HG02840 (cell line): ENCODE measurements around the gene FAM227B.

Source experiments
- ATAC-seq: cut with Tn5 transposase; IDR thresholded peaks from one replicate; pipeline ENCODE4 v1.9.1; 2021; ENCODE audit warnings: mild to moderate bottlenecking, moderate library complexity, moderate number of reproducible peaks; ENCODE audit not compliant: unreplicated experiment, low FRiP score

The FAM227B gene

GRCh38 chr15:49441816-49442215 lies 178.8 kb downstream of the FAM227B start:
- ATAC-seq: no peak

DNA sequence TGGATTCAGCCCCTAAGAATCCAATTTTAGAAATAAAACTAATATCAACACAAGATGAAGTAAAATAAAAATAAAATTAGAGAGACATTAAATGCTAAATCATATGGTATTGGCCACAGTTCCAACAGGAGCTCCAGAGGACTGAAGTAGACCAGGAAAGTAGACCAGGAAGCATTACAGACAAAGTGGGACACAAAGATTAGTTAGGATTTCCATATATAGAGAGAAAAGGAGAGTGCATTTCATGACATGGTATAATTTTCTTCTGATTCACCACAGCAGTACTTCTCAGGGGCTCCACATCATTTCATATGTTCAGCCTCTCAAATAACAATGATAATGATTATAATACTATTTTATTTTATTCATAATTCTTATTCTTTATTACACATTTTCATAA lies 179.3 kb downstream of the FAM227B start:
- ATAC-seq: no peak

- no peak for ATAC-seq
These were observed 180.8 kb downstream of the FAM227B start for GRCh38 chr15:49439678-49440395.

- no peak for ATAC-seq
These were observed 181.5 kb downstream of the FAM227B start for GRCh38 chr15:49438962-49439631.

GRCh38 chr15:49436751-49437150 lies 183.9 kb downstream of the FAM227B start:
- ATAC-seq: no peak

GRCh38 chr15:49435174-49435573 lies 185.4 kb downstream of the FAM227B start:
- ATAC-seq: no peak

DNA sequence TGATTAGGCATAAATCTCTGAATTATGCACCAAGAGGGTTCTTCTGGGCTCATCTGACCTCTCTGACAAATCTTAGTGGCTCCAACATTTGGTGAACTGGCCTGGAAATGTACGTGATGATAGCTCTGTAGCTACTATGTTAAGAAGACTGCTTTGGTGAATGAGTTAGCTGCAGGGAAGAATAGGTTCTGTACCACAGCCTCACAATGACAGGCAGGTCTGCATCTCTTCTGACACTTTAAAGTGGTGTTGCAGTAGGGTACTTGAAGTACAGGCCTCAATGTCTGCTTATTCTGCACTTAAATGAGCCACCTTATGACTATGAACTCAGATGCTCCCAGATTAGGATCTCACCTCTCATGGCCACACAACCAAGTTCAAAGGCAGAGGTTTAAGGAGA lies 190.6 kb downstream of the FAM227B start:
- no peak for ATAC-seq

- ATAC-seq: no peak
These were observed 192.1 kb downstream of the FAM227B start for GRCh38 chr15:49428409-49429095.

DNA sequence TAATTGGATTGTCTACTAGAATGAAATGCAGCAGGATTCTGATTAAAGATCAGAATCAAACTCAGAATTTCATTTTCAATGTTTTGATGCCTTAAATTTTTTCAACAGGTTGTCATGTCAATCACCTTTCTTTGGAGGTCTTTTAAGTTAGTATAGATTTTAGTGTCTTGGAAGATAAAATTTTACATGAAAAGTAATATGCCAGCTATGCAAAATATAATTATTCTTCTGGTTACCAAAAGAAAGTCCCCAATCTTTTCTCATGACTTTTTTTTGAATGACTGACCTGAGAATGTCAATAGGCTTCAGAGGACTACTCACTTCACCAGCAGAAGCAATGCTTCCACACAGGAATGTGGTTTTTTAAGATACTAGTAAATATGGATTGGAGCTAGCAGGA lies 193.2 kb downstream of the FAM227B start:
- no peak for ATAC-seq

GRCh38 chr15:49424954-49425353 lies 195.7 kb downstream of the FAM227B start:
- ATAC-seq: no peak

DNA sequence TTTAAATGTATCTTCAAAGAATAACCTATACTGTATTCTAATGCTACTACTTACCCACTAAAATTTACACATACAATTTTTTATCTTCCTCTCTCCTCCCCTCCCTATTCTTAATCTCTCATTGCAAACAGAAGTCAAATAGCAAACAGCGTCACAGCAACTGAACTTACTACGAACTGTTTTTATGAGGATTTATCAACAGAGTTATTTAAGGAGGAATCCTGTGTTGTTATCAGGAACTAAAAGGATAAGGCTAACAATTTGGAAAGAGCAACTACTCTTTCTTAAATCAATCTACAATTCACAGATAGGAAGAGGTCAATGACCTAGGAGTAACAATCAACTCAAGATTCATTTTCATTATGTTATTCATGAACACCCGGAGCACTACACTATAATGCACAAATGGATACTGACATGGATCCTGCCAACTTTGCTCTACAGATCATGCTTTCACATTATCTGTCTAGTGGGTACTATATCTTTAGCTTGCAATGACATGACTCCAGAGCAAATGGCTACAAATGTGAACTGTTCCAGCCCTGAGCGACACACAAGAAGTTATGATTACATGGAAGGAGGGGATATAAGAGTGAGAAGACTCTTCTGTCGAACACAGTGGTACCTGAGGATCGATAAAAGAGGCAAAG lies 196.6 kb downstream of the FAM227B start:
- ATAC-seq: no peak

DNA sequence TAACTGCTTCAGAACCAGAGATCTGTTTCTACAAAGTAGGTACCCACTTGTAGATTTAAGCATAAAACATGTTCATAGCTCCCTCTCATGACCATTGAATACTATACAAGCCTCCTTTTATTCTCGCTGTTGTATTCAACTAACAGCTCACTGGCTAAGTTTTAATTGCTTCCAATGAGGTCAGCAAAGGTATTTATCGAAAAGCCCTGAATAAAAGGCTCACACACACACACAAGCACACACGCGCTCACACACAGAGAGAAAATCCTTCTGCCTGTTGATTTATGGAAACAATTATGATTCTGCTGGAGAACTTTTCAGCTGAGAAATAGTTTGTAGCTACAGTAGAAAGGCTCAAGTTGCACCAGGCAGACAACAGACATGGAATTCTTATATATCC lies 197.6 kb downstream of the FAM227B start, which contains the start of gene FGF7:
Gene FGF7, plus strand, starts transcription at position 222 of the 400 bp plus-strand sequence. CDS start 1,056 bp downstream, outside the sequence.
- ATAC-seq: no peak

- ATAC-seq: no peak
These were observed 198.6 kb downstream of the FAM227B start for GRCh38 chr15:49421991-49422390.

DNA sequence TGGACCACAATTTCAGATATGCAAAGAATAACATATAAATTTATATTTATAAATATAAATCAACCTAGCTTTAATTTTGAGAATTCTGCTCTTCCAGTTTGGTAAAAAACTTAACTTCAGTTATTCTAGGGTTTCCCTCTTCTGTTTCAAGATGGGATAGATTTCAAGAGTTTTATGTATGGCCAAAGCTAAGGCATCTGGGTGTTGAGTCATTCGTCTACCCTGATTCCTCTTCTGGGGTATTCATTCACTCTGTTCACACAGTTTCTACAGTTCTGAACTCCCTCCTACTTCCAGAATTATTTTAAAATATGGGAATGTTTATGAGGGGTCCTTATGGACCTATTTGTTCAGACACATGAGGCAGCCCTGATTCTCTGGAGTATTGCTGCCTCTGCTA lies 201.8 kb downstream of the FAM227B start:
- no peak for ATAC-seq

GRCh38 chr15:49415638-49416037 lies 205.0 kb downstream of the FAM227B start:
- ATAC-seq: no peak

DNA sequence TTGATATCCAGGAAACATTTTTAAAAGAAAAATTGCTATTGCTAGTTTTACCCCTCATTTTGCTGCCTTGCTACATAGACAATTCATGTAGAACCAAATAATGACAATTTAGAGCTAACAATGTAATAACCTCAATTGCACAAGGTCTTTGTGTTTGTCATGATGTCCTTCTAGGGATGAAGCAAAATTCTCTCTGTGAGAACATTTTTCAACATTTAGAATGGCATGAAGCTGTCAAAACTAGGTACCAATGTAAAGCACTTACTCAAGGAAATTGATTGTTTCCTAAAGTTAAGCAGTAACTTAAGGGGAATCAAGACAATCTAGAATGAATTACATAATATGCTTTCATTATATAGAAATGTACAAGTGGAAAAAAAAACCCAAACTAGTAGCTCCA lies 205.5 kb downstream of the FAM227B start:
- no peak for ATAC-seq

DNA sequence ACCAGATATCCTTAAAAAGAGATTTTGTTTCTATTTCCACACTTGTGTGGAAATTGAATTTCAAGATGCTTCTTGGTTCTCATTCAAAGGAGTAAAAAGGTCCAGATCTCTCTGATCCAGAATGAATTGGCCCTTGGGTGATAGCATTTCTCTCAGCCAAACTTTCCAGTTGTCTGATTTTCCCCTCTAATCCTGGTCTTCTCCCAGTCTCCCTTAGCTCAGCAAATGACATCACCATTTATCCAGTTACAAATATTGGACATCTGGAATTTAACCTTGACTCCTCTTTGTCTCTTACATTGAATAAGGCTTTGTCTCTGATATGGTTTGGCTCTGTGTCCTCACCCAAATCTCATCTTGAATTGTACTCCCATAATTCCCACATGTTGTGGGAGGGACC lies 207.8 kb downstream of the FAM227B start:
- no peak for ATAC-seq

DNA sequence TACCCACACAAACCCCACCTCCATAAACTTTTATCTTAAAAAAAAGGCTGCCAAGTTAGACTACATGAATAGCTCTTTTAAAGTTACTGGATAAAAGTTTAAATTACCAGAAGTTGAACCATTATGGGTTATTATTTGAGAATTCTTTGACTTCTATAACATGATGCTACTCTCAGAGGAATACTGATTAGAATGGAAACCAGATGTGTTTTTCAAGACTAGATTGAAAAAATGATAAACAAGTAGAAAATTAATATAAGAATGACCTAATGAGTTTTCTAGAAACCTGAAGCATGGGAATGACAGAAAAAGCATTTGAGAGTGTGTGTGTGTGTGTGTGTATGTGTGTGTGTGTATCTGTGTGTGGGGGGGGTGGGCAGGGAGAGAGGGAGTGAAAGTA lies 210.0 kb downstream of the FAM227B start:
- no peak for ATAC-seq

- no peak for ATAC-seq
These were observed 214.1 kb downstream of the FAM227B start for GRCh38 chr15:49406352-49407118.
